Neural cell (in vitro differentiated cells): ENCODE data around the gene ACADM. TPM values are rescaled to one million over a fixed set of nuclear protein-coding genes. Genes with fewer than 3 reads are reported as not detected.
A peak's percentile ranks its signal among the peaks of the same experiment; 100 is the strongest.

Source experiments
- H2AFZ ChIP-seq: fragments of 200-600, 300-800 bp; sonication (generic), shearing (Covaris generic); 2 replicates; pipeline ENCODE4 v1.6.0; 2014; ENCODE audit warnings: low read depth, mild to moderate bottlenecking, antibody characterized with exemption, low read length, moderate library complexity
- H3F3A ChIP-seq: fragments of 200-600 bp; shearing (Covaris generic); 2 replicates; pipeline ENCODE4 v1.6.1; 2016; ENCODE audit warnings: mild to moderate bottlenecking, moderate library complexity, mixed read lengths, antibody characterized with exemption, low read length; ENCODE audit not compliant: insufficient read depth, poor library complexity, severe bottlenecking
- H3K27ac ChIP-seq: fragments of 200-600, 300-800 bp; sonication (generic), shearing (Covaris generic); 2 replicates; pipeline ENCODE4 v1.5.1; 2014; ENCODE audit warnings: mild to moderate bottlenecking, low read length, moderate library complexity
- H3K27me3 ChIP-seq: fragments of 300-800, 200-600 bp; sonication (generic), shearing (Covaris generic); 2 replicates; pipeline ENCODE4 v1.6.0; 2014; ENCODE audit warnings: mild to moderate bottlenecking, low read depth, low read length, moderate library complexity; ENCODE audit not compliant: insufficient read depth
- H3K36me3 ChIP-seq: fragments of 300-800, 200-600 bp; sonication (generic), shearing (Covaris generic); 2 replicates; pipeline ENCODE4 v1.5.1; 2014; ENCODE audit warnings: mild to moderate bottlenecking, antibody characterized with exemption, low read length, moderate library complexity; ENCODE audit not compliant: insufficient read depth
- H3K4me2 ChIP-seq: fragments of 300-800, 200-600 bp; sonication (generic), shearing (Covaris generic); 2 replicates; pipeline ENCODE4 v1.6.0; 2014; ENCODE audit warnings: mild to moderate bottlenecking, low read length
- H3K4me3 ChIP-seq: fragments of 300-800, 200-600 bp; sonication (generic), shearing (Covaris generic); 2 replicates; pipeline ENCODE4 v1.5.1; 2014; ENCODE audit warnings: mild to moderate bottlenecking, low read length, moderate library complexity
- H3K79me2 ChIP-seq: fragments of 200-600 bp; shearing (Covaris generic); replicated peaks from 2 replicates; pipeline ENCODE4 v1.6.0; 2014; ENCODE audit warnings: mild to moderate bottlenecking, low read length, moderate library complexity; ENCODE audit not compliant: insufficient read depth
- H3K9ac ChIP-seq: fragments of 300-800, 200-600 bp; sonication (generic), shearing (Covaris generic); 2 replicates; pipeline ENCODE4 v1.6.1; 2016; ENCODE audit warnings: mild to moderate bottlenecking, low read length, mixed read lengths
- H3K9me2 ChIP-seq: fragments of 200-600 bp; shearing (Covaris generic); 2 replicates; pipeline ENCODE4 v1.6.1; 2016; ENCODE audit warnings: mild to moderate bottlenecking, low read length, mixed read lengths; ENCODE audit not compliant: insufficient read depth
- H3K9me3 ChIP-seq: fragments of 200-600, 300-800 bp; sonication (generic), shearing (Covaris generic); 2 replicates; pipeline ENCODE4 v1.6.1; 2016; ENCODE audit warnings: mild to moderate bottlenecking, mixed run types, low read length, moderate library complexity, mixed read lengths
- H4K20me1 ChIP-seq: fragments of 200-600 bp; shearing (Covaris generic); 2 replicates; pipeline ENCODE4 v1.6.1; 2016; ENCODE audit warnings: mild to moderate bottlenecking, mixed run types; ENCODE audit not compliant: insufficient read depth
- EP300 ChIP-seq: fragments of 450-650 bp; conservative IDR thresholded peaks from 2 replicates; pipeline ENCODE4 v1.6.1; 2014; ENCODE audit warnings: antibody characterized with exemption, mild to moderate bottlenecking, moderate library complexity; ENCODE audit not compliant: poor library complexity, severe bottlenecking
- EZH2 ChIP-seq: fragments of 200-600, 300-800 bp; shearing (Covaris generic), sonication (generic); IDR thresholded peaks from 2 replicates; pipeline ENCODE4 v1.6.1; 2014; ENCODE audit warnings: antibody characterized with exemption, low read length, borderline replicate concordance, mild to moderate bottlenecking; ENCODE audit not compliant: insufficient read depth, poor library complexity, severe bottlenecking
- MXI1 ChIP-seq: fragments of 450-650 bp; conservative IDR thresholded peaks from 2 replicates; pipeline ENCODE4 v1.6.1; 2014; ENCODE audit warnings: antibody characterized with exemption, mild to moderate bottlenecking; ENCODE audit not compliant: poor library complexity, severe bottlenecking
- POLR2AphosphoS5 ChIP-seq: IDR thresholded peaks from 2 replicates; pipeline ENCODE4 v1.6.1; 2012
- RAD21 ChIP-seq: fragments of 450-650 bp; conservative IDR thresholded peaks from 2 replicates; pipeline ENCODE4 v1.6.1; 2014; ENCODE audit warnings: antibody characterized with exemption, mild to moderate bottlenecking, moderate library complexity
- SMC3 ChIP-seq: fragments of 450-650 bp; conservative IDR thresholded peaks from 2 replicates; pipeline ENCODE4 v1.6.1; 2014; ENCODE audit warnings: antibody characterized with exemption, mild to moderate bottlenecking, moderate library complexity; ENCODE audit not compliant: poor library complexity
- TAF1 ChIP-seq: IDR thresholded peaks from 2 replicates; pipeline ENCODE4 v1.6.1; 2012; ENCODE audit warnings: low read depth
- polyA plus RNA-seq: library from polyadenylated mRNA; depleted of rRNA; stranded (reverse); fragments of >200 nt; gene quantifications from 2 replicates; pipeline ENCODE4 v1.2.3, GENCODE V29; 2014
- TF ChIP-seq, protein P1 (sequence below): fragments of 450-650 bp; IDR thresholded peaks from 2 replicates; pipeline ENCODE4 v1.5.1; 2014; ENCODE audit warnings: antibody characterized with exemption, mild to moderate bottlenecking, moderate library complexity; ENCODE audit not compliant: poor library complexity, severe bottlenecking
- TF ChIP-seq, protein P2 (sequence below): IDR thresholded peaks from 2 replicates; pipeline ENCODE4 v1.6.1; 2012; ENCODE audit warnings: borderline replicate concordance

Gene ACADM
- polyA plus RNA-seq, 1 donor from 2014 or later = 230 TPM

DNA sequence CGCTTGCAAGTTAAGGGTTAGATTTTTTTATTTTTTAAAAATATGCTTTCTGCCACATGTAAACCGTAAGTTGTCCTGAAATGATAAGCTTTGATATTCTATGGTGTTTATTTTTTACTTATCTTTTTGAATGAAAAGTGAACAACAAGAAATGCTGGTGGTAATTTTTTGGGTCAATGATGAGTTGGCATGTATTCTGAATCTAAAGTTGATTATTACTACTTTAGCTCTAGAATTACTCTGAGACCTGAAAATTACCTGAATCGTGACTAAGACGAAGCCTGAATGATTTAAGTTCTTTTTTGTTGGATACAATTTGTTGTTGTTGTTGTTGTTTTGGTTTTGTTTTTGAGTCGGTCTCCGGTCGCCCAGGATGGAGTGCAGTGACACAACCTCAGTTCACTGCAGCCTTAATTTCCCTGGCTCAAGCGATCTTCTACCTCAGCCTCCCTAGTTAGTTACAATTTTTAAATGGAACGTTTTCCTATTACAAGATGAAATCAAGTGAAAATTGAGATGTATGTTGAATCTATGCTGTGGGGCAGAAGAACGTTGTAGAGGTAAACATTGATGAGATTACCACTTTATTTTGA lies 62.5 kb downstream of the ACADM start:
- H3K27me3 ChIP-seq = no peaks in the 10 kb centered on the region
- H3K9me2 ChIP-seq = no peaks in the 10 kb centered on the region
- peak overlapping the region; percentile 79 for H3K4me3 ChIP-seq
- peaks cover 41% of the 10 kb centered on the region for H3K79me2 ChIP-seq
- peaks cover 3% of the 10 kb centered on the region for H3K36me3 ChIP-seq
- H3K9ac ChIP-seq = peak overlapping the region; percentile 74
- H3K4me2 ChIP-seq = peak overlapping the region; percentile 47
- H3K9me3 ChIP-seq = no peaks in the 10 kb centered on the region
- no peak for TF ChIP-seq EZH2
- H2AFZ ChIP-seq = peak overlapping the region; percentile 96
- H3F3A ChIP-seq = no peaks in the 10 kb centered on the region
- no peaks in the 10 kb centered on the region for H4K20me1 ChIP-seq
- no peak overlapping the region for H3K27ac ChIP-seq

DNA sequence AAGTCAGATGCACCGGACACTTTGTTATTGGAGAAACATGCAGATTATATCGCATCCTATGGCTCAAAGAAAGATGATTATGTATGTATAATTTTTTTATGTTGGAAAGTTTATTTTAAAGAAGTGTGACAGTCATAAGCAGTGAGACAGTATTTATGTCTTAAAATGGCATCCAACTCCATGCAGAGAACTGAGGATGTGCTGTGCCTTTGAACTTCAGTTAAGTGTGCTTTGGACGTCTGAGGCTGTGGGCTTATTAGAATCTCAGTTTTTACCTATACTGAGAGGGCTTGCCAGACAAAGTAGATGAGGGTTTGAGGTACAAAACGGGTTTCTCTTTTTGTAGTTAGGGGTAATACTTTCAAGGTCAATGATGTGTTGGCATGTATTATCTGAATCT lies 63.0 kb downstream of the ACADM start:
- TF ChIP-seq MXI1 (no peak), SMC3 (no peak), EZH2 (no peak), EP300 (no peak), POLR2AphosphoS5 (no peak), RAD21 (no peak), TAF1 (no peak)
- TF ChIP-seq, protein P1, sequence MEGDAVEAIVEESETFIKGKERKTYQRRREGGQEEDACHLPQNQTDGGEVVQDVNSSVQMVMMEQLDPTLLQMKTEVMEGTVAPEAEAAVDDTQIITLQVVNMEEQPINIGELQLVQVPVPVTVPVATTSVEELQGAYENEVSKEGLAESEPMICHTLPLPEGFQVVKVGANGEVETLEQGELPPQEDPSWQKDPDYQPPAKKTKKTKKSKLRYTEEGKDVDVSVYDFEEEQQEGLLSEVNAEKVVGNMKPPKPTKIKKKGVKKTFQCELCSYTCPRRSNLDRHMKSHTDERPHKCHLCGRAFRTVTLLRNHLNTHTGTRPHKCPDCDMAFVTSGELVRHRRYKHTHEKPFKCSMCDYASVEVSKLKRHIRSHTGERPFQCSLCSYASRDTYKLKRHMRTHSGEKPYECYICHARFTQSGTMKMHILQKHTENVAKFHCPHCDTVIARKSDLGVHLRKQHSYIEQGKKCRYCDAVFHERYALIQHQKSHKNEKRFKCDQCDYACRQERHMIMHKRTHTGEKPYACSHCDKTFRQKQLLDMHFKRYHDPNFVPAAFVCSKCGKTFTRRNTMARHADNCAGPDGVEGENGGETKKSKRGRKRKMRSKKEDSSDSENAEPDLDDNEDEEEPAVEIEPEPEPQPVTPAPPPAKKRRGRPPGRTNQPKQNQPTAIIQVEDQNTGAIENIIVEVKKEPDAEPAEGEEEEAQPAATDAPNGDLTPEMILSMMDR = no peak
- TF ChIP-seq, protein P2, sequence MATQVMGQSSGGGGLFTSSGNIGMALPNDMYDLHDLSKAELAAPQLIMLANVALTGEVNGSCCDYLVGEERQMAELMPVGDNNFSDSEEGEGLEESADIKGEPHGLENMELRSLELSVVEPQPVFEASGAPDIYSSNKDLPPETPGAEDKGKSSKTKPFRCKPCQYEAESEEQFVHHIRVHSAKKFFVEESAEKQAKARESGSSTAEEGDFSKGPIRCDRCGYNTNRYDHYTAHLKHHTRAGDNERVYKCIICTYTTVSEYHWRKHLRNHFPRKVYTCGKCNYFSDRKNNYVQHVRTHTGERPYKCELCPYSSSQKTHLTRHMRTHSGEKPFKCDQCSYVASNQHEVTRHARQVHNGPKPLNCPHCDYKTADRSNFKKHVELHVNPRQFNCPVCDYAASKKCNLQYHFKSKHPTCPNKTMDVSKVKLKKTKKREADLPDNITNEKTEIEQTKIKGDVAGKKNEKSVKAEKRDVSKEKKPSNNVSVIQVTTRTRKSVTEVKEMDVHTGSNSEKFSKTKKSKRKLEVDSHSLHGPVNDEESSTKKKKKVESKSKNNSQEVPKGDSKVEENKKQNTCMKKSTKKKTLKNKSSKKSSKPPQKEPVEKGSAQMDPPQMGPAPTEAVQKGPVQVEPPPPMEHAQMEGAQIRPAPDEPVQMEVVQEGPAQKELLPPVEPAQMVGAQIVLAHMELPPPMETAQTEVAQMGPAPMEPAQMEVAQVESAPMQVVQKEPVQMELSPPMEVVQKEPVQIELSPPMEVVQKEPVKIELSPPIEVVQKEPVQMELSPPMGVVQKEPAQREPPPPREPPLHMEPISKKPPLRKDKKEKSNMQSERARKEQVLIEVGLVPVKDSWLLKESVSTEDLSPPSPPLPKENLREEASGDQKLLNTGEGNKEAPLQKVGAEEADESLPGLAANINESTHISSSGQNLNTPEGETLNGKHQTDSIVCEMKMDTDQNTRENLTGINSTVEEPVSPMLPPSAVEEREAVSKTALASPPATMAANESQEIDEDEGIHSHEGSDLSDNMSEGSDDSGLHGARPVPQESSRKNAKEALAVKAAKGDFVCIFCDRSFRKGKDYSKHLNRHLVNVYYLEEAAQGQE = no peak
- peaks cover 41% of the 10 kb centered on the region for H3K79me2 ChIP-seq

More for the DNA sequence above, 63.0 kb downstream of the ACADM start:
- no peaks in the 10 kb centered on the region for H3F3A ChIP-seq
- H3K4me2 ChIP-seq = peak overlapping the region; percentile 47
- H3K27ac ChIP-seq = no peak overlapping the region
- H3K9ac ChIP-seq = peak overlapping the region; percentile 74
- no peak overlapping the region for H2AFZ ChIP-seq
- H3K36me3 ChIP-seq = peaks cover 4% of the 10 kb centered on the region
- no peaks in the 10 kb centered on the region for H3K9me2 ChIP-seq
- no peaks in the 10 kb centered on the region for H4K20me1 ChIP-seq
- no peaks in the 10 kb centered on the region for H3K9me3 ChIP-seq
- no peaks in the 10 kb centered on the region for H3K27me3 ChIP-seq
- H3K4me3 ChIP-seq = peak overlapping the region; percentile 79
